ENCODE results near the gene RAB6B.

The RAB6B gene

GRCh38 chr3:133805702-133806475 lies 89.8 kb downstream of the RAB6B start, which contains the start of gene SRPRB (continued):
- TF ChIP-seq REST (tag by site-specific recombination; IDR thresholded peaks at IDR 0.05) (no peak), ZNF416 (tag by site-specific recombination; IDR thresholded peaks at IDR 0.05) (no peak), PRDM6 (tag by site-specific recombination; IDR thresholded peaks at IDR 0.05) (no peak), HIC1 (tag by site-specific recombination; IDR thresholded peaks at IDR 0.05) (peak; percentile 52; the same call in 1 of the 2 replicates), ZBTB10 (tag by site-specific recombination; IDR thresholded peaks at IDR 0.05) (0 out of 2 replicates have a peak, but pooled peaks have one; percentile 26), ZBTB7A (tag by site-specific recombination; IDR thresholded peaks at IDR 0.05; ENCODE audit: low read depth) (no peak), KLF8 (tag by site-specific recombination; IDR thresholded peaks at IDR 0.05) (0 out of 2 replicates have a peak, but pooled peaks have one; percentile 17), GLIS1 (tag by site-specific recombination; IDR thresholded peaks at IDR 0.05) (peak; percentile 14; the same call in 1 of the 2 replicates), ZNF449 (tag by site-specific recombination; IDR thresholded peaks at IDR 0.05) (no peak), ZNF398 (tag by site-specific recombination; IDR thresholded peaks at IDR 0.05) (no peak), ZBTB44 (tag by site-specific recombination; IDR thresholded peaks at IDR 0.05) (no peak), ZNF777 (tag by site-specific recombination; IDR thresholded peaks at IDR 0.05; ENCODE audit: borderline replicate concordance) (peak; percentile 75; the same call in 1 of the 2 replicates), YY2 (tag by site-specific recombination; IDR thresholded peaks at IDR 0.05) (peak; percentile 83), ZNF26 (tag by site-specific recombination; IDR thresholded peaks at IDR 0.05) (no peak), ELK4 (IDR thresholded peaks at IDR 0.05; ENCODE audit: borderline replicate concordance, low read depth, low read length) (no peak), ZNF660 (tag by site-specific recombination; IDR thresholded peaks at IDR 0.05) (no peak), ZNF221 (tag by site-specific recombination; IDR thresholded peaks at IDR 0.05; ENCODE audit: borderline replicate concordance) (no peak)

All from HEK293 (cell line).